WI38 (cell line): Measurements from ENCODE around the gene PRR3.
A peak's percentile ranks its signal among the peaks of the same experiment; 100 is the strongest.
"Not testable (repeated sequence)": the region's sequence is repeated elsewhere in the genome, so short reads cannot be mapped to it uniquely, and the experiment has no call there.

Source experiments
- H3K4me3 ChIP-seq: 2 replicates; pipeline ENCODE4 v1.5.1; 2011; ENCODE audit warnings: low read depth, mild to moderate bottlenecking, control low read depth, low read length
- CTCF ChIP-seq: IDR thresholded peaks from 2 replicates; pipeline ENCODE4 v1.5.1; 2012; ENCODE audit warnings: low read depth, mild to moderate bottlenecking, control low read depth, low read length

PRR3 gene

GRCh38 chr6:30590509-30590908, 33.4 kb downstream of the PRR3 start:
- no peak overlapping the region for H3K4me3 ChIP-seq
- TF ChIP-seq CTCF = no peak

GRCh38 chr6:30591008-30591407, 33.9 kb downstream of the PRR3 start:
- no peak for TF ChIP-seq CTCF

GRCh38 chr6:30592287-30592686, 35.2 kb downstream of the PRR3 start:
- no peak overlapping the region for H3K4me3 ChIP-seq
- no peak for TF ChIP-seq CTCF

More at GRCh38 chr6:30591008-30591407, 33.9 kb downstream of the PRR3 start:
- no peak overlapping the region for H3K4me3 ChIP-seq

- not testable (repeated sequence) for H3K4me3 ChIP-seq
- TF ChIP-seq CTCF = peak; percentile 83
Observed at GRCh38 chr6:30597315-30598144, 40.4 kb downstream of the PRR3 start.

GRCh38 chr6:30598912-30599624, 42.0 kb downstream of the PRR3 start:
- no peak for TF ChIP-seq CTCF
- no peak overlapping the region for H3K4me3 ChIP-seq

- TF ChIP-seq CTCF = no peak
- H3K4me3 ChIP-seq = no peak overlapping the region
Observed at GRCh38 chr6:30599625-30600324, 42.7 kb downstream of the PRR3 start.
